ENCODE results near the gene STRA8.

Gene STRA8

DNA sequence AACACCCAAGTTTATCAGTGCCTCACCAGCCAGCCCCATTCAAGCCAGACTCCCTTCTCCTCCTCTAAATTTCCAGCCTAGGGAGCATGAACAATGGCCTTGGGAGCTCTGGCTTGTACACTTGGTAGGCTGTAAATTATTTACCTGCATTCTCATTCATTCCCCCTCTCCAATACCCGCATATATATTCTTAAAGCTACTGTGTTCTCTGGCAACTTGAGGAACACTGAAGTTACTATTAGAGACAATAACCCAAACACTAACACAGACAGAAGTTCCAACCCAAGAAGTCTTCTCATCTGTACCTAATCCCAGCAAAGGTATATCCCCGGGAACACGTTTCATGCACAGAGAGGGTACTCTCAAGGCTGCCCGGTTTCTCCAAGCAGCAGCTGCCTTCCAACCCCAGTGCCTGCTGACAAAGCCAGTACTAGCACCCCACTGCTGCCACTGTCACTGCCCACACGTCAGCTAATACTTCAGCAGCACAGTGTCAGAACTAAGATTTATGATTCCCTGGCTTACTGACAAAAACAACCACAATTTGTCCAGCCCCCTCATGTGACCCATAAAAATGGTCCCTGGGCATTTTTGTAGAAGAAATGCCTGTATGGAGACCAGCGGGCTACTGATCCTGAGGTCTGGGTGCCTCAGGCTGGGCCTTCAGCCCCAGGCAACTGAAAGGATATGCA is 25.4 kb upstream of the STRA8 start:
- TF ChIP-seq, protein P1, sequence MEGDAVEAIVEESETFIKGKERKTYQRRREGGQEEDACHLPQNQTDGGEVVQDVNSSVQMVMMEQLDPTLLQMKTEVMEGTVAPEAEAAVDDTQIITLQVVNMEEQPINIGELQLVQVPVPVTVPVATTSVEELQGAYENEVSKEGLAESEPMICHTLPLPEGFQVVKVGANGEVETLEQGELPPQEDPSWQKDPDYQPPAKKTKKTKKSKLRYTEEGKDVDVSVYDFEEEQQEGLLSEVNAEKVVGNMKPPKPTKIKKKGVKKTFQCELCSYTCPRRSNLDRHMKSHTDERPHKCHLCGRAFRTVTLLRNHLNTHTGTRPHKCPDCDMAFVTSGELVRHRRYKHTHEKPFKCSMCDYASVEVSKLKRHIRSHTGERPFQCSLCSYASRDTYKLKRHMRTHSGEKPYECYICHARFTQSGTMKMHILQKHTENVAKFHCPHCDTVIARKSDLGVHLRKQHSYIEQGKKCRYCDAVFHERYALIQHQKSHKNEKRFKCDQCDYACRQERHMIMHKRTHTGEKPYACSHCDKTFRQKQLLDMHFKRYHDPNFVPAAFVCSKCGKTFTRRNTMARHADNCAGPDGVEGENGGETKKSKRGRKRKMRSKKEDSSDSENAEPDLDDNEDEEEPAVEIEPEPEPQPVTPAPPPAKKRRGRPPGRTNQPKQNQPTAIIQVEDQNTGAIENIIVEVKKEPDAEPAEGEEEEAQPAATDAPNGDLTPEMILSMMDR (IDR thresholded peaks at IDR 0.05; ENCODE audit: control insufficient read depth, insufficient read depth, low read depth, low read length, missing control alignments): no peak
- DNase-seq (ENCODE audit: low read depth): no peak
- no peak overlapping the region for H3K4me3 ChIP-seq (ENCODE audit: control insufficient read depth, low read depth, low read length)

DNA sequence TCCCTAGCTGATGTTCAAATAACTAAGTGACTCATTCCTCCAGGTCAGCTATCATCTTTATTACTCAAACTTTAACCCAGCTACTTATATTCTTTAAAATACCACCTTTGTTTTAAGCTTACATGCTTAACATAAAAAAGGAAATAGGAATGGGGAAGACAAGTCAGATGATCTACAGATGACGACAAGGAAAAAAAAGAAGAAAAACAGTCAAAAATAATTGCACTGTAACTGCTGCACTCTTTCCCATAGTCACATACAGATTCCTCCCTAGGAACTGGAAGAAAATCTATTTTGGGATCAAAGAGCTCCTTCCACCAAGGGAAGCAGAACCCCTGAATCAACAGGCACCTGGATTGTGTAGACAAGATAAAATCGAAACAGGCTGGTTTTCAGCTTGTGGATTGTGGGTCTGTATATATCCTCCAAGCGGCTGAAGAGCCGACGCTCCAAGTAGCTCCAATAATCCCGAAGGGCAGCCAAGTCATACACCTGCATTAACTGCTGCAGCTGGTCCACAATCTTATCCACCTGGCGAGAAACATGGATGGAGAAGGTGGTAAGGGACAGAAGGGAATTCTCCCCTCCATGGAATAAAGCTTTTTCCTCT is 24.3 kb upstream of the STRA8 start:
- DNase-seq (ENCODE audit: low read depth): no peak
- TF ChIP-seq, protein P1 (IDR thresholded peaks at IDR 0.05; ENCODE audit: control insufficient read depth, insufficient read depth, low read depth, low read length, missing control alignments): no peak
- H3K4me3 ChIP-seq (ENCODE audit: control insufficient read depth, low read depth, low read length): no peak overlapping the region

DNA sequence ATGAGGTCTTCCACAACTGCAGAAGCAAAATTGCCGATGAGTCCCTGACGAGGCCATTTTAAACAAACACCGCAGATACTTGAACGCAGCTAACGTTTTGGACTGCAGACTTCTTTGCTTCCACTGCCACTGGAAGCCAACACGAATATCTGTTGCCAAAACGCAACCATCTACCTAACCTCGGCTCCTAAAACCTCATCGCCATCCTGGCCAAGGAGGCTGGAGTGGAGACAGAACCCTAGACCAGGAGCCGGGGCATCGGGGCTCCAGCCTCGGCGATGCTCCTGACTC is 22.8 kb upstream of the STRA8 start:
- DNase-seq (ENCODE audit: low read depth): no peak
- TF ChIP-seq, protein P1 (IDR thresholded peaks at IDR 0.05; ENCODE audit: control insufficient read depth, insufficient read depth, low read depth, low read length, missing control alignments): no peak
- peak overlapping the region; percentile 73 for H3K4me3 ChIP-seq (ENCODE audit: control insufficient read depth, low read depth, low read length)

DNA sequence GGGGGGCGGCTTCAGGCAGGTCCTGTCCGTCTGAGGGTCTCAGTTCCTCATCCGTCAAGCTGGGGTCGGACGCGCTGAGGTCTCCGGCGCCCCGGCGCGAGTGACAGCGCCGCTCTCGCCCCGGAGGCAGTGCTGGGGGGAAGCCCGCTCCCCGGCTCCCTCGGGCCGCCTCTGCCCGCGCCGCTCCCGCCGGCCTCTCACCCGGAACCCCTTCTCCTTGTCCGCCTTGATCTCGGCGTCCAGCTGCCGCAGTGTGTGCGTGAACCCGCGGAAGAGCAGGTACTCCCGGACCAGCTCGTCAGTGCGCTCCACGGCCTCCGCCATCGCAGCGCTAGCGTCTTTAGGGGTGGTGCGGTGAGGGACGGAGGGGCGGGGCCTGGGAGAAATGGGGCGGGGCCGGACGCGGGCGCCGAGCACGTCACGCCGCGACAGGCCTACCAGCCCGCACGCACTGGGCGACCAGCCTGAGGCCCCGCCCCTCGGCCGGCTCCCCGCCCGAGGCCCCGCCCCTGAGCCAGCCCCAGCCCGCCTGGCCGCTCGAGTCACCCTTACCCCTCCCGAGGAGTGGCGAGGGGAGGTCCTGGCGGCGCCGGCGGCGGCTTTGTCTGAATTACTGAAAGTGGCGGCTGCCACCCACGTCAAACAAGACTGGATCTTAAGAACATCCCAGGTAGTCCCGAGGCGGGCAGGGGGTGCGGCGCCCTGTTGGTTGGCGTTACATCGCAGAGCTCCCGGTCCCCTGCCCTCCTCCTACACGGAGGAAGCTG is 22.3 kb upstream of the STRA8 start, which contains the start of gene WDR91:
Gene WDR91, minus strand, starts transcription at position 348 of the 767 bp plus-strand sequence. Its CDS starts 24 bp downstream, at position 324.
- TF ChIP-seq, protein P1 (IDR thresholded peaks at IDR 0.05; ENCODE audit: control insufficient read depth, insufficient read depth, low read depth, low read length, missing control alignments): no peak
- H3K4me3 ChIP-seq (ENCODE audit: control insufficient read depth, low read depth, low read length): peak within 1 kb of the TSS; percentile 90
- DNase-seq (ENCODE audit: low read depth): peak; percentile 31

DNA sequence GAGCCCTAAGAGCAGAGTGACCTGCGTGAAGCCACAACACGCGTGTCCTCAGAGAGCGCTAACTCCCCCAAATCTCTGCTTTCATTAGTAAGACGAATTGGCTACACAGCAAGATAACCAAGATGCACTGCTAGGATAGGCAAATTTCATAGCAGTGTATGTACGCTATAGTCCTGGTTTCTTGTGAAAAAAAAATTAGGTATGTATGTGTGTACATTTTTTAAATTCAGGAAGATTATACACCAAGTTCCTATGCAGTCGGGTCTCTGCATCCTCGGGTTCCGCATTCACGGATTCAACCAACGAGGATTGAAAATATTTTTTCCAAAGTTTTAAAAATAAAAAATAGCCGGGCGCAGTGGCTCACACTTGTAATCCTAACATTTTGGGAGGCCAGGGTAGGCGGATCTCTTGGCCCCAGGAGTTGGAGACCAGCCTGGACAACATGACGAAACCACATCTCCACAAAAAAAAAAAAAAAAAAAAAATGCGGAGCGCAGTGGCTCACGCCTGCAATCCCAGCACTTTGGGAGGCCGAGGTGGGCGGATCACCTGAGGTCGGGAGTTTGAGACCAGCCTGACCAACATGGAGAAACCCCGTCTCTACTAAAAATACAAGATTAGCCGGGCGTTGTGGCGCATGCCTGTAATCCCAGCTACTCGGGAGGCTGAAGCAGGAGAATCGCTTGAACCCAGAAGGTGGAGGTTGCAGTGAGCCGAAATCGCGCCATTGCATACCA is 21.5 kb upstream of the STRA8 start:
- peak overlapping the region; percentile 90 for H3K4me3 ChIP-seq (ENCODE audit: control insufficient read depth, low read depth, low read length)
- peak; percentile 24 for DNase-seq (ENCODE audit: low read depth)

DNA sequence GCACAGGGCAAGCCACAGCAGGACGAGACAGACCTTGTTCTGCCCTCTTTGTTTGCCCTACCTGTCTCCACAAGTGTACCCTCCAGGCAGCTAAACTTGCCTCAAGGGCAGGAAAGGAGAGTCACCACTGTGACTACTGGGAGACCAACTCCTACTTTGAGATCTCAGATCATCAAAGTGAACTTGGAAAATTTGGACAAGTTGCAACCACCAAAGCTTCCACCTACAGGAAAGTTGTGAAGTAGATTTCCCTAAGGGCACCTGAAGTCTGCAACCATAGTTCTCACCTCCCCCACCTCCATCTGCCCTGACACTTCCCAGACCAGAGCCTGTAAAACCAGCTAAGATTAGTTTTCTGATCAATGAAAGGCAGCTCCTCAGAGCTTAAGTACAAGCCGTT is 19.8 kb upstream of the STRA8 start:
- no peak for DNase-seq (ENCODE audit: low read depth)
- H3K4me3 ChIP-seq (ENCODE audit: control insufficient read depth, low read depth, low read length): no peak overlapping the region
- TF ChIP-seq, protein P1 (IDR thresholded peaks at IDR 0.05; ENCODE audit: control insufficient read depth, insufficient read depth, low read depth, low read length, missing control alignments): no peak
